ENCODE data around the gene FAM9A. TPM values are rescaled to one million over a fixed set of nuclear protein-coding genes. Genes with fewer than 3 reads are reported as not detected.
"Not testable (repeated sequence)": the region's sequence is repeated elsewhere in the genome, so short reads cannot be mapped to it uniquely, and the experiment has no call there.

FAM9A gene
- polyA plus RNA-seq, 3 donors, result not detected

- H3K79me2 ChIP-seq (ENCODE audit: insufficient read depth, low read length); H3K27ac Mint-ChIP-seq; H3K9me3 Mint-ChIP-seq; H3K36me3 ChIP-seq (replicated peaks in 1 of 2; ENCODE audit: control insufficient read depth in 1 of 2, insufficient read depth in 2 of 2, low read length in 2 of 2); H3K4me1 ChIP-seq (ENCODE audit: control insufficient read depth in 1 of 2, insufficient read depth in 2 of 2, low read length in 2 of 2); intact Hi-C loops (cut with micrococcal nuclease); H3K27me3 ChIP-seq (ENCODE audit: control insufficient read depth in 2 of 2, insufficient read depth in 2 of 2, low read length in 2 of 2); H3K4me3 Mint-ChIP-seq; H3K4me1 Mint-ChIP-seq; H3K4me2 ChIP-seq (replicated peaks; ENCODE audit: extremely low read depth, low read length, poor library complexity, severe bottlenecking); H3K27me3 Mint-ChIP-seq (ENCODE audit: low read depth in 3 of 3); DNase-seq; H4K20me1 ChIP-seq (ENCODE audit: insufficient read depth, low read length); H3K9ac ChIP-seq (ENCODE audit: insufficient read depth, low read length, poor library complexity, severe bottlenecking); H2AFZ ChIP-seq (ENCODE audit: insufficient read depth, low read depth, low read length, poor library complexity, severe bottlenecking); H3K9me3 ChIP-seq (replicated peaks in 1 of 2; ENCODE audit: control insufficient read depth in 1 of 2, insufficient read depth in 1 of 2, low read length in 2 of 2); H3K4me3 ChIP-seq (replicated peaks in 1 of 3; ENCODE audit: low read depth in 2 of 3, low read length in 3 of 3); H3K36me3 Mint-ChIP-seq; H3K27ac ChIP-seq (ENCODE audit: low read depth in 1 of 2, low read length in 2 of 2): not testable (repeated sequence)
- whole genome bisulfite sequencing (ENCODE audit: insufficient coverage), result no CpG with 5 or more reads among the region's 7 CpGs
These were observed 43.4 kb downstream of the FAM9A start for GRCh38 chrX:8757609-8758389.

GRCh38 chrX:8755813-8756212 is 45.4 kb downstream of the FAM9A start:
- Mint-ChIP-seq H3K4me1 (peaks cover 4% of the 10 kb centered on the region), H3K36me3 (no peaks in the 10 kb centered on the region), H3K9me3 (peaks cover 0 to 4% (median 2%) of the 10 kb centered on the region in 7 donors), H3K27me3 (ENCODE audit: low read depth in 3 of 3) (peaks cover 0 to 5% (median 4%) of the 10 kb centered on the region in 3 donors), H3K27ac (no peak overlapping the region), H3K4me3 (no peak overlapping the region)
- Histone ChIP-seq H3K4me2 (replicated peaks; ENCODE audit: extremely low read depth, low read length, poor library complexity, severe bottlenecking) (no peak overlapping the region), H3K27ac (ENCODE audit: low read depth in 1 of 2, low read length in 2 of 2) (no peak overlapping the region), H2AFZ (ENCODE audit: insufficient read depth, low read depth, low read length, poor library complexity, severe bottlenecking) (no peak overlapping the region), H3K9ac (ENCODE audit: insufficient read depth, low read length, poor library complexity, severe bottlenecking) (no peak overlapping the region), H3K4me3 (replicated peaks in 1 of 3; ENCODE audit: low read depth in 2 of 3, low read length in 3 of 3) (no peak overlapping the region), H3K4me1 (ENCODE audit: control insufficient read depth in 1 of 2, insufficient read depth in 2 of 2, low read length in 2 of 2) (no peaks in the 10 kb centered on the region), H3K9me3 (replicated peaks in 1 of 2; ENCODE audit: control insufficient read depth in 1 of 2, insufficient read depth in 1 of 2, low read length in 2 of 2) (no peaks in the 10 kb centered on the region), H3K79me2 (ENCODE audit: insufficient read depth, low read length) (no peaks in the 10 kb centered on the region), H3K36me3 (replicated peaks in 1 of 2; ENCODE audit: control insufficient read depth in 1 of 2, insufficient read depth in 2 of 2, low read length in 2 of 2) (no peaks in the 10 kb centered on the region), H3K27me3 (ENCODE audit: control insufficient read depth in 2 of 2, insufficient read depth in 2 of 2, low read length in 2 of 2) (peaks cover 0 to 2% of the 10 kb centered on the region in 2 donors), H4K20me1 (ENCODE audit: insufficient read depth, low read length) (no peaks in the 10 kb centered on the region)
- TF ChIP-seq CTCF (IDR thresholded peaks at IDR 0.05), result no peak
- intact Hi-C loops (cut with micrococcal nuclease), result no loop called here
- no peak for DNase-seq
